Thyroid gland (tissue), 4 donors: ENCODE results near the gene TNFSF4. TPM values are rescaled to one million over a fixed set of nuclear protein-coding genes. Genes with fewer than 3 reads are reported as not detected.
"Not testable (repeated sequence)": the region's sequence is repeated elsewhere in the genome, so short reads cannot be mapped to it uniquely, and the experiment has no call there.

Source experiments
- DNase-seq, 2 donors: peaks; one replicate each; pipeline ENCODE4 v3.0.0-alpha.2; 2019
- H3K27ac ChIP-seq, 3 donors: fragments of 200-600 bp; sonication (generic); 1 replicate in 2 of 3; 2 replicates in 1 of 3; pipeline ENCODE4 v1.5.1; 2016 to 2019; ENCODE audit warnings: mild to moderate bottlenecking in 1 of 3, moderate library complexity in 1 of 3
- H3K27me3 ChIP-seq: fragments of 200-600 bp; sonication (generic); one replicate; pipeline ENCODE4 v1.5.1; 2019
- H3K36me3 ChIP-seq, 2 donors: fragments of 200-600 bp; sonication (generic); one replicate each; pipeline ENCODE4 v1.5.1; 2016 to 2019
- H3K4me1 ChIP-seq, 2 donors: fragments of 200-600 bp; sonication (generic); one replicate each; pipeline ENCODE4 v1.5.1; 2017 to 2019
- H3K4me3 ChIP-seq, 3 donors: fragments of 200-600 bp; sonication (generic); replicated peaks in 1 of 3; 1 replicate in 2 of 3; 2 replicates in 1 of 3; pipeline ENCODE4 v1.5.1; 2016; ENCODE audit warnings: mild to moderate bottlenecking in 1 of 3
- H3K9me3 ChIP-seq: fragments of 200-600 bp; sonication (generic); one replicate; pipeline ENCODE4 v1.5.1; 2017
- CTCF ChIP-seq, 6 experiments: fragments of 200-600 bp in 3 of 6; fragments of 450-650 bp in 3 of 6; sonication (generic) in 3 of 6; IDR thresholded peaks; one replicate each; pipeline ENCODE4 v1.5.1; 2016 to 2019; ENCODE audit warnings: antibody characterized with exemption in 6 of 6, mild to moderate bottlenecking in 2 of 6, inconsistent platforms in 1 of 6, moderate library complexity in 1 of 6
- POLR2A ChIP-seq, 2 donors: fragments of 450-650 bp; IDR thresholded peaks; one replicate each; pipeline ENCODE4 v1.6.1; 2017; ENCODE audit warnings: antibody characterized with exemption in 2 of 2, mild to moderate bottlenecking in 2 of 2, moderate library complexity in 1 of 2
- WGBS, 2 donors: methylation state at CpG; one replicate each; pipeline ENCODE4 v1.1.5; 2017; 5-methylcytosine and 5-hydroxymethylcytosine counted together
- intact Hi-C: fragments of 100-400 bp; cut with DNase I; formaldehyde crosslinking; loops from one replicate; pipeline ENCODE4 v1.15.1; 2023
- total RNA-seq, 4 donors: library from RNA; depleted of rRNA; stranded (reverse); fragments of >200 nt; gene quantifications; one replicate each; pipeline ENCODE4 v1.2.3, GENCODE V29; 2016

The TNFSF4 gene
- total RNA-seq, 4 donors from 2014 or later = 0.13 to 0.63 (median 0.41) TPM

GRCh38 chr1:173240609-173241008 lies 33.5 kb upstream of the TNFSF4 start:
- H3K4me3 ChIP-seq = no peak overlapping the region
- H3K27me3 ChIP-seq = no peaks in the 10 kb centered on the region
- intact Hi-C loops = no loop called here
- no peaks in the 10 kb centered on the region for H3K36me3 ChIP-seq
- DNase-seq = no peak
- H3K9me3 ChIP-seq = no peaks in the 10 kb centered on the region
- no peaks in the 10 kb centered on the region for H3K4me1 ChIP-seq
- TF ChIP-seq POLR2A (IDR thresholded peaks at IDR 0.05) = no peak
- TF ChIP-seq CTCF (IDR thresholded peaks at IDR 0.05) = no peak
- H3K27ac ChIP-seq = no peak overlapping the region

- intact Hi-C loops = no loop called here
- 78 to 83% methylated on average over 2 of the region's 2 CpGs for WGBS, 2 donors
Measured at GRCh38 chr1:173239058-173239457, 31.9 kb upstream of the TNFSF4 start.

GRCh38 chr1:173234899-173235298 lies 27.8 kb upstream of the TNFSF4 start:
- no peaks in the 10 kb centered on the region for H3K4me1 ChIP-seq
- DNase-seq = no peak
- no peaks in the 10 kb centered on the region for H3K27me3 ChIP-seq
- no peak overlapping the region for H3K27ac ChIP-seq
- intact Hi-C loops = no loop called here
- H3K9me3 ChIP-seq = no peaks in the 10 kb centered on the region
- H3K4me3 ChIP-seq = no peak overlapping the region
- TF ChIP-seq CTCF (IDR thresholded peaks at IDR 0.05) (no peak), POLR2A (IDR thresholded peaks at IDR 0.05) (no peak)
- WGBS, 2 donors = 88% methylated on average over 4 of the region's 4 CpGs
- no peaks in the 10 kb centered on the region for H3K36me3 ChIP-seq

More at GRCh38 chr1:173239058-173239457, 31.9 kb upstream of the TNFSF4 start:
- Histone ChIP-seq H3K27me3 (no peaks in the 10 kb centered on the region), H3K9me3 (no peaks in the 10 kb centered on the region), H3K4me1 (no peaks in the 10 kb centered on the region), H3K36me3 (no peaks in the 10 kb centered on the region), H3K27ac (no peak overlapping the region), H3K4me3 (no peak overlapping the region)
- no peak for TF ChIP-seq POLR2A (IDR thresholded peaks at IDR 0.05)
- no peak for TF ChIP-seq CTCF (IDR thresholded peaks at IDR 0.05)
- no peak for DNase-seq

GRCh38 chr1:173234434-173234833 lies 27.3 kb upstream of the TNFSF4 start:
- H3K27ac ChIP-seq, H3K9me3 ChIP-seq, H3K27me3 ChIP-seq, H3K36me3 ChIP-seq, H3K4me1 ChIP-seq, intact Hi-C loops, DNase-seq, H3K4me3 ChIP-seq: not testable (repeated sequence)
- WGBS, 2 donors = 94 to 95% methylated on average over 3 of the region's 3 CpGs

- H3K9me3 ChIP-seq, H3K4me3 ChIP-seq, DNase-seq, H3K36me3 ChIP-seq, H3K27me3 ChIP-seq, H3K4me1 ChIP-seq, H3K27ac ChIP-seq, intact Hi-C loops: not testable (repeated sequence)
- WGBS, 2 donors = 93% methylated on average over 3 of the region's 3 CpGs
Measured at GRCh38 chr1:173229031-173229430, 21.9 kb upstream of the TNFSF4 start.

GRCh38 chr1:173224949-173225348 lies 17.8 kb upstream of the TNFSF4 start:
- TF ChIP-seq POLR2A (IDR thresholded peaks at IDR 0.05) (no peak), CTCF (IDR thresholded peaks at IDR 0.05) (no peak)
- Histone ChIP-seq H3K27me3 (no peaks in the 10 kb centered on the region), H3K36me3 (no peaks in the 10 kb centered on the region), H3K27ac (no peak overlapping the region), H3K9me3 (no peaks in the 10 kb centered on the region), H3K4me1 (no peaks in the 10 kb centered on the region), H3K4me3 (no peak overlapping the region)
- no peak for DNase-seq
- intact Hi-C loops = no loop called here
